OCI-LY1 (cell line): ENCODE measurements around the gene DCBLD2.

ENCODE experiments used
- H2AFZ ChIP-seq: fragments of 200-600 bp; sonication (generic), shearing (Covaris generic); 2 replicates; pipeline ENCODE4 v1.6.0; 2014; ENCODE audit warnings: antibody characterized with exemption, mild to moderate bottlenecking, low read length
- H3F3A ChIP-seq: fragments of 200-600 bp; sonication (generic), shearing (Covaris generic); 2 replicates; pipeline ENCODE4 v1.6.0; 2014; ENCODE audit warnings: mild to moderate bottlenecking, antibody characterized with exemption, low read length, moderate library complexity; ENCODE audit not compliant: insufficient read depth
- H3K27ac ChIP-seq: fragments of 200-600 bp; sonication (generic); 2 replicates; pipeline ENCODE4 v1.5.1; 2014; ENCODE audit warnings: low read length, mixed run types, mild to moderate bottlenecking, low read depth; ENCODE audit not compliant: poor library complexity, severe bottlenecking
- H3K27me3 ChIP-seq: fragments of 200-600 bp; sonication (generic); 2 replicates; pipeline ENCODE4 v1.6.0; 2014; ENCODE audit warnings: antibody characterized with exemption, mild to moderate bottlenecking, low read length, moderate library complexity; ENCODE audit not compliant: insufficient read depth
- H3K36me3 ChIP-seq: fragments of 200-600 bp; sonication (generic); 2 replicates; pipeline ENCODE4 v1.6.1; 2014; ENCODE audit warnings: mild to moderate bottlenecking, antibody characterized with exemption, low read length, moderate library complexity, mixed read lengths; ENCODE audit not compliant: insufficient read depth
- H3K4me1 ChIP-seq: fragments of 200-600 bp; sonication (generic); 2 replicates; pipeline ENCODE4 v1.5.1; 2014; ENCODE audit warnings: mild to moderate bottlenecking, low read length, moderate library complexity; ENCODE audit not compliant: insufficient read depth, severe bottlenecking
- H3K4me2 ChIP-seq: fragments of 200-600 bp; sonication (generic), shearing (Covaris generic); 2 replicates; pipeline ENCODE4 v1.6.1; 2014; ENCODE audit warnings: low read length
- H3K4me3 ChIP-seq: fragments of 200-600 bp; sonication (generic); 2 replicates; pipeline ENCODE4 v1.5.1; 2014; ENCODE audit warnings: low read length, low read depth, mild to moderate bottlenecking, mixed read lengths; ENCODE audit not compliant: poor library complexity, severe bottlenecking
- H3K79me2 ChIP-seq: fragments of 200-600 bp; shearing (Covaris generic); 2 replicates; pipeline ENCODE4 v1.6.1; 2016; ENCODE audit warnings: mixed run types, low read length, mixed read lengths; ENCODE audit not compliant: insufficient read depth
- H3K9ac ChIP-seq: fragments of 200-600 bp; sonication (generic), shearing (Covaris generic); 2 replicates; pipeline ENCODE4 v1.6.1; 2014; ENCODE audit warnings: mild to moderate bottlenecking, low read length, mixed read lengths
- H3K9me2 ChIP-seq: fragments of 200-600 bp; sonication (generic), shearing (Covaris generic); 2 replicates; pipeline ENCODE4 v1.6.1; 2014; ENCODE audit warnings: low read depth, mild to moderate bottlenecking, low read length, mixed read lengths
- H3K9me3 ChIP-seq: fragments of 200-600 bp; shearing (Covaris generic); 2 replicates; pipeline ENCODE4 v1.6.1; 2014; ENCODE audit warnings: low read length, mixed read lengths
- H4K20me1 ChIP-seq: fragments of 200-600 bp; sonication (generic), shearing (Covaris generic); 2 replicates; pipeline ENCODE4 v1.6.0; 2016; ENCODE audit warnings: mild to moderate bottlenecking, low read length; ENCODE audit not compliant: insufficient read depth
- CTCF ChIP-seq: fragments of 200-600 bp; sonication (generic), shearing (Covaris generic); IDR thresholded peaks from 2 replicates; pipeline ENCODE4 v1.5.1; 2017; ENCODE audit warnings: mild to moderate bottlenecking, antibody characterized with exemption, low read length, moderate library complexity, mixed read lengths
- EZH2 ChIP-seq: fragments of 200-600 bp; sonication (generic), shearing (Covaris generic); IDR thresholded peaks from 2 replicates; pipeline ENCODE4 v1.8.0; 2017; ENCODE audit warnings: borderline replicate concordance, mixed run types, mild to moderate bottlenecking, antibody characterized with exemption, low read length, moderate library complexity, mixed read lengths

Gene DCBLD2

DNA sequence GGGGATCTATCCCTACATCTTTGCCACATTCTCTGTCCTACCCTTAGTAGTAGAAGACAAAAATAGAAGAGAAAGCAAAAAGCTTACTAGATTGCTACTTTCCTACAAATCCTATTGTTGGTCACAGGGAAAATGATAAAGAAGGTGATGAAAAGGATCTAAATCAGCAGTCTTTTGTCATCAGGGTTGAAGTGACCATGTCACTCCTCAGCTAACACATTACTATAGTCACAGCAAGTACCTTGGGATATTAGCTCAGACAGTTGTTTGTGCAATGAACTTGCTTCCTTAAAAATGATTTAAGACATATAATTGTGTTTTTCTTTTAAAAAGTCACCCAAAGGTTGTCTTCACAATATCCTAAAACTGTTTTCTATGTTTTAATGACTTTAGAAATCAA lies 132.0 kb downstream of the DCBLD2 start:
- no peaks in the 10 kb centered on the region for H3K27me3 ChIP-seq
- H3K36me3 ChIP-seq, result no peaks in the 10 kb centered on the region
- H3K4me2 ChIP-seq, result no peak overlapping the region

DNA sequence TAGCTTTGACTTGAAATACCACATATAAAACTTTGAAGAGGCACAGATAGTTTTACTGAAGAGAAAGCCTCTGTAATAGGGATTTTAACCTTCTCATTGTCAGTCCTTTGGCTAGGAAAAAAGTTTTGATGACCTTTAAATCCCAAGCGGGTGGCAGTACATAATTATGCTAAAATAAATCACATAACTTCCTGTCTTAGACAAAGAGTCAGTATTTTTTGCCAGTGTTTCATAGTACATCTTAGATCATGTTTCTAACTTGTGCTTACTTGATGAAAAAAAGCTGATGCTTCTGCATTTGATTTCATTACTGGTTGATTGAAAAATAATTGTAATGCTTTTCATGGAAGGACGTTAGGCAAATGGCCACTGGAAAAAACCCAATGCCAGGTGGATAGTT lies 132.5 kb downstream of the DCBLD2 start:
- Histone ChIP-seq H3K9me3 (no peaks in the 10 kb centered on the region), H3K36me3 (no peaks in the 10 kb centered on the region), H3K79me2 (no peaks in the 10 kb centered on the region), H3K27ac (no peak overlapping the region), H3K4me3 (no peak overlapping the region), H3K9me2 (no peaks in the 10 kb centered on the region), H3K9ac (no peak overlapping the region), H4K20me1 (no peaks in the 10 kb centered on the region), H3F3A (no peaks in the 10 kb centered on the region), H3K4me1 (no peaks in the 10 kb centered on the region), H3K27me3 (no peaks in the 10 kb centered on the region), H3K4me2 (no peak overlapping the region), H2AFZ (no peak overlapping the region)
- TF ChIP-seq CTCF (no peak), EZH2 (no peak)

More for the DNA sequence above, 132.0 kb downstream of the DCBLD2 start:
- no peak for TF ChIP-seq CTCF
- TF ChIP-seq EZH2, result no peak
- no peaks in the 10 kb centered on the region for H3F3A ChIP-seq
- H3K4me1 ChIP-seq, result no peaks in the 10 kb centered on the region
- H3K4me3 ChIP-seq, result no peak overlapping the region
- H3K9me3 ChIP-seq, result no peaks in the 10 kb centered on the region
- no peak overlapping the region for H2AFZ ChIP-seq
- H3K9ac ChIP-seq, result no peak overlapping the region
- no peaks in the 10 kb centered on the region for H3K9me2 ChIP-seq
- no peak overlapping the region for H3K27ac ChIP-seq
- H4K20me1 ChIP-seq, result no peaks in the 10 kb centered on the region
- no peaks in the 10 kb centered on the region for H3K79me2 ChIP-seq

- no peaks in the 10 kb centered on the region for H3K9me3 ChIP-seq
- no peaks in the 10 kb centered on the region for H3K4me1 ChIP-seq
- no peaks in the 10 kb centered on the region for H3F3A ChIP-seq
- no peaks in the 10 kb centered on the region for H4K20me1 ChIP-seq
- TF ChIP-seq CTCF (no peak), EZH2 (no peak)
- H3K4me3 ChIP-seq, result no peak overlapping the region
- no peak overlapping the region for H2AFZ ChIP-seq
- no peak overlapping the region for H3K4me2 ChIP-seq
- no peaks in the 10 kb centered on the region for H3K9me2 ChIP-seq
- H3K27me3 ChIP-seq, result no peaks in the 10 kb centered on the region
- H3K9ac ChIP-seq, result no peak overlapping the region
- no peak overlapping the region for H3K27ac ChIP-seq
- no peaks in the 10 kb centered on the region for H3K79me2 ChIP-seq
- H3K36me3 ChIP-seq, result no peaks in the 10 kb centered on the region
Observed at GRCh38 chr3:98766924-98767323, 134.6 kb downstream of the DCBLD2 start.
